Measurements from ENCODE around the gene PRG3.
A peak's percentile ranks its signal among the peaks of the same experiment; 100 is the strongest.
"Not testable (repeated sequence)": the region's sequence is repeated elsewhere in the genome, so short reads cannot be mapped to it uniquely, and the experiment has no call there.

Gene PRG3

DNA sequence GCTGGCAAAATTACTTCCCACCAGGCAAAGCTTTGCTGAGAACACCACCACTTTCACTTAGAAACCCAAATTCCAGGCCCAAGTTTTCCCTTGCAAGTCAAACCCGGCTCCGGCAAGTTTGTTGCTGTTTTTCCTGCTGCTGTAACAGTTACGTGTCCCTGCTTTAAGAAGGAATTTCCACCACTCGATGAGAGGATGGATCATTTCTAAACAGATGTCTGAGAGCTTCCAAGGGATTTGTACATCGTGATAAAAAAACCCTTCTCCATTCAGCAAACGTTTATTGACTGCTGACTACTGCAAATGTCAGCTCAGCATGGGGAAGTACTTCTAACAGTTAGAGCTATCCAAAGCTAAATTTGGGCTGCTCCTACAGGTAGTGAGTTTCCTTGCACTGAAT lies 23.1 kb downstream of the PRG3 start:
- DNase-seq = no peak

GRCh38 chr11:57357310-57357709 lies 23.6 kb downstream of the PRG3 start:
- no peak for DNase-seq

GRCh38 chr11:57356268-57356667 lies 24.7 kb downstream of the PRG3 start:
- DNase-seq = no peak

DNA sequence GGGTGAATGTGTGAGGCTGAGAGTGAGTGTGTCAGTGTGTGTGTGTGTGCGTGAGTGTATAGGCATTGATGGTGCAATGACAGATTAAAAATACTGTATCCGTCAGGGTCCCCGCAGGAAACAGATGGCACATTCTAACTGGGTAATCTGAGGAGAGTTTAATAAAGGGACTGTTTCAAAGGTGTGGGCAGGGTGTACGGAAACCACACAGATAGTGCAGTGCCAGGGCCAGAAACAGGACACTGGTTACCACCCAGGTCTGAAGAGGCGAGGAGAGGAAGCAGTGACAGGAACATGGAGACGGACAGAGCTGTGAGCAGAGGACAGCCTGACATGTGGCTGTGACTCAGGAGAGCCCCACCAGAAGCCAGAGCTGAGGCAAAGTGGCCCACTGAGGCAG lies 26.3 kb downstream of the PRG3 start:
- no peak for DNase-seq

- no peak for DNase-seq
Measured at GRCh38 chr11:57353852-57354251, 27.1 kb downstream of the PRG3 start.

- no peak for DNase-seq
Measured at GRCh38 chr11:57353446-57353845, 27.5 kb downstream of the PRG3 start.

DNA sequence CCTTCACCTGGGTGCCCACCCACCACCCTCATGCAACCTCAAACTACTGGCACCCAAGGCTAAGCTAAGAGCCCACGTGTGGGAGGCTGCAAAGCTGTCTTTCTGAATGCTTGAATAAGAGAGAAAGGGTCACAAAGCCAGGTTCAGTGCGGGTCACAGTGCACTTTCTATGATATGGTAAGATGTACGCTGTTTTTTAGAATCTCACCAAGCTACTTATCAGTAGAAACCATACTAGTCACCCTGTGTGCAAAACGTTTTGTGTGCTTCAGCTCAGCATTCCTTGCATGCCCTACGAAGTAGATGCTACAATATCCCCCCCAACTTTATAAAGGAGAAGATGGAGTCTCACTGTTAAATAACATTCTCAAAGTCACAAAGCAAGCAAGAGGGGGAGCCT lies 27.9 kb downstream of the PRG3 start:
- DNase-seq = no peak

GRCh38 chr11:57349491-57350274 lies 31.3 kb downstream of the PRG3 start:
- peak; percentile 44 for DNase-seq

DNA sequence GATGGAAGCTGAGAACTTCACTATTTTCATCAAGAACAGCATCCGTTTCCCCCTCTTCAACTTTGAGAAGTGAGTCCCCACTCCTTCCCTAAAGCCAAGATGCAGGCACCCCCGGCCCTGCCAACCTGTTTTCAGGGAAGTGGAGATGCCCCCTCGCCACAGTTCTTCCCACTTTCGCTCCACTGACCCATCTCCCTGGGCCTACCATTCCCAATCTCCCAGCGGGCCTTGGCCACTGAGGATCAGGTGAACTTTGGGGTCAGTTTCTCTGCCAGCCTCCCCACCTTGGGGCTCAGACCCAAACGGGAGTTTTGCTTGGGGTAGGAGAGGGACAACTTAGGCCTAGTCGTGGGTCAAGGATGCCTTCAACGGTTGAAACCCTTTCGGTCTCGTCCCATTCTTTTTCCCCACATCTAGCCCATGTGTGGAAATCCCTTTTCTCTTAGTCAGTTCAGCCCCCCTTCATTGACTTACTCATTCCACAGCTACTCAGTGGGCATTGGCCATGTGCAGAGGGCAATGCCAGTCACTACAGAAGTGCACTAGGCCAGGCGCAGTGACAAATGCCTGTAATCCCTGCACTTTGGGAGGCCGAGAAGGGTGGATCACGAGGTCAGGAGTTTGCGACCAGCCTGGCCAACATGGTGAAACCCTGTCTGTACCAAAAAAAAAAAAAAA lies 32.2 kb downstream of the PRG3 start:
- DNase-seq = no peak

- DNase-seq = no peak
Measured at GRCh38 chr11:57348052-57348451, 32.9 kb downstream of the PRG3 start.

DNA sequence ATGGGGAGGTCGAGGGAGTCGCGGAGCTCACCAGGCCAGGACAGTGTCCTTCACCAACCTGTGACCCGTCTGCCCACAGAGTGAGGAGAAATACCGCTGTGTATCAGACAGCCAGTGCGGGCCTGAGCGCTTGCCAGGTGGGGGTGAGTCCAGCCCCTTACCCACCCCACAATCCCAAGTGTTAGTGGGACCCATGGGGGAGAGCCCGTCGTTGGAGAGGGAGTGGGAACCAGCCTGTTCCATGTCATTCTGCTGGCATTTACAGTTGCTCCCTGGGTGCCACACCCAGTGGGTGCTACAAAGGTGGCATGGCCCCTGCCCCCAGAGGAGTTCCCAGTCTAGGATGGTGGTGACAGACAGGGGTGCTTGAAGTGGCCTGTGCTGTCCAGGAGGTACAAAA lies 33.6 kb downstream of the PRG3 start:
- no peak for DNase-seq

- DNase-seq = peak; percentile 88
Measured at GRCh38 chr11:57345555-57346211, 35.3 kb downstream of the PRG3 start.

DNA sequence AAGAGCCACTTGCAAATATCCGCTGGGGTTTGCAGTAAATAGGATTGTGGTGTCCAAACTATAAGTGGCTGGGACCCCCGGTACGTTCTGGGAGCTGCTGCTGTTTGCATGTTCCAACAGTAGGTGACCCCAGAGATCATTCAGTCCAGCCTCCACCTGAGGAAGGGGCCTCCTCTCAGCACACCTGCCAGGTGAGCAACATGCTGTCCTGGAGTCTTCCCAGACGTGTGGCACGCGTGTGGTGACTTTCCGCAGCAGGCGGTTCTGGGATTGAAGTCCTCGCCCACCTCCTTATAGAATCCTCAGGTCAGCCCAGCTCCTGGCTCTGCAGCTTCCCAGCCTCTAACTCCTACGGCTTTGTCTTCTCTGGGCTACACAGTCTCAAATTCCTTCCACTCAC lies 36.1 kb downstream of the PRG3 start:
- DNase-seq = no peak

- DNase-seq = no peak
Measured at GRCh38 chr11:57343825-57344224, 37.1 kb downstream of the PRG3 start.

- no peak for DNase-seq
Measured at GRCh38 chr11:57342702-57343101, 38.2 kb downstream of the PRG3 start.

- no peak for DNase-seq
Measured at GRCh38 chr11:57341250-57341808, 39.6 kb downstream of the PRG3 start.

DNA sequence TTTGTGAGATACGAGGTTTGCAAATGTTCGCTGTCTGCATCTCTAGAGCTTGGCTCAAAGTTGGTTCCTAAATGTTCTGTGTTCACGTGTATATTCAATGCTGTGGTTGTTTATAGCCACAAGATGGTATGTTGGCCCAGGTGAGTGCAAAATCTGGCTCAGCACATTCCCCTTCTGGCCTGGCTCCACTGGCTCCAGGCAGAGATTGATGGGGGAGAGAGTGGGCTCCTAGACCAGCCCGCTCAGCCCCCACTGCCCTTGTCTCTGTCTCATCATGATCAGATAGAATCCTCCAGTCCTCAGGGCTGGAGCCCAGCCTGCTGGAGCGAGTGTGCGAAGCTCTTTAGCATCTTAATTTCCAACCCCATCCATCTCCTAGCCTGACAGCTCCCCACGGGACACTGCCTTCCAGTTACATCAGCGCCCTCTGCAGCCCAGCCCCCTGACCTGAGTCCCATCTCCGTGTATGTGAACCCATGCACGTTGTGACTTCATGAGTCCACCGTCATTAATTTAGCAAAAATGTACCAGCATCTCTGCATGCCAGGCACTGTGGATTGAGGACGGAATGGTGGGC lies 40.8 kb downstream of the PRG3 start:
- DNase-seq = peak; percentile 12

GRCh38 chr11:57339328-57339727 lies 41.6 kb downstream of the PRG3 start:
- no peak for DNase-seq

- no peak for DNase-seq
Measured at GRCh38 chr11:57338142-57338541, 42.8 kb downstream of the PRG3 start, which contains the start of gene P2RX3. Gene P2RX3 (plus strand): TSS chr11:57338352. CDS start chr11:57338551, 199 bp downstream.

- not testable (repeated sequence) for DNase-seq
Measured at GRCh38 chr11:57336856-57337255, 44.1 kb downstream of the PRG3 start.

DNA sequence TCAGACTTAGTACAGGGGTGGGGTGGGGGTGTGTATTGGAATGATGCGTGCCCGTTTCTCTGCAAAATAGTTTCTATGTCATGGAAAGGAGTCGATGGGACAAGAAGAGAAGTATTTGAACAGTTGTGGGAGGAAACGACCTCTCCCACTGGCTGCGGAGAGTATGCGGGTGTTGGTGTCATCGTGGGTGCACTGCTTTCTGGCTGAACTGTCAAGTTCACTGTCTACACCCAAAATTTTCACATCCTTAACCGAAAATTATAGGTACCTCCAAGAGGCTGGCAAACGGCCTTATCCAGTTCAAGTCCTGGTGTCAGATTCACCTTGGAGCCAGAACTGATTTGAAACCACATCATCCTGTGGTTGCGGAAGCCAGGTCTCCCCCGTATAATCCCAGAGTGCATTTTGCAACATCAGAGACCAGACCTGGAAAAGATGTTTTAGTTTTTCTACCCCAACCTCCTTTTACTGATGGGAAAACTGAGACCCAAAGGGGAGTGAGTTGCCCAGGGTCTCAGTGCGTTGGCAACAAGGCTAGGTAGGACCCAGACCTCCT lies 44.8 kb downstream of the PRG3 start:
- no peak for DNase-seq

- peak; percentile 87 for DNase-seq
Measured at GRCh38 chr11:57335343-57336110, 45.4 kb downstream of the PRG3 start, which contains the start of gene SSRP1. Gene SSRP1 (minus strand): TSS chr11:57335892. CDS start chr11:57335121, 771 bp downstream.

All from NCI-H510A treated with DMSO at 0.1 percent for 48 hours (cell line).